Measurements from ENCODE around the gene AIF1L.

Gene AIF1L

DNA sequence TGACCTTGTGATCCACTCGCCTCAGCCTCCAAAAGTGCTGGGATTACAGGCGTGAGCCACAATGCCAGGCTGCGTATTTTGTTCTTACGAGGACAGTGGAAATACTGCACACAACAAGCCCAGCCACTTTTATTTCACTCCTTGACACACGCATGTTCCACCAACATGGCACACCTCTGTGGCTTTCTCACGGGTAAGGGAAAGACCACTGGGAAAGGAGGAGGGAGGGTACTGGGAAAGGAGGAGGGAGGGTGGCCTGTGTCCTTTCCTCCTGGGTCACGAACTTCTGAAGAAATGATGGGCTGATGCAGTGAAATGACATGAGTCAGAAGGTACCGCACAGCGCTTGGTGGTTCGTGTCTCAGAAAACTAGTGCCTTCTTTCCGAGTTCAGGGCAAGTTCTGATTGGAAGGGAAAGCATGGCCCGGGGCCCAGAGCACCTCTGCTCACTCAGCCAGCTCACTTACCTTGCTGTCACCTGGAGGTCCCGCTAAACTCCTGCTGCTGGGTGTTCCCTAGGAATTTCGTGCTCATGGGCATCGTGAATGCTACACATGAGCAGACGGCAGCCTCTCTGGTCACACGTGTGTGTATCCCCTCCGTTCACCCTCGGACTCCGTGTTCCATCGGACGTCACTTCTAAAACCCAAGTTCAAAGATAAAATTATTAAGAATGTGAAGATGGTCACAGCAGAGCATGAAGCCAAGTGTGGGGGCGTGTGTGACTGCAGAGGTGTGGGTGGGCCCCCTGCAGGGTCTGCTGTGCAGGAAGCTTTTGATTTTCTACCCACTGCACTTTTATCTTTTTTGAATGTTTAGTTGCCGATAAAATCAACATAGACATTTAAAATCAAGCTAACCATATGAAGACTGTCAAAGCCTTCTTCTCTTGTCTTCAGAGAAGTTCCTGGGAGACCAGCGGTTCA, 44.5 kb upstream of the AIF1L start:
- TF ChIP-seq, protein P1, sequence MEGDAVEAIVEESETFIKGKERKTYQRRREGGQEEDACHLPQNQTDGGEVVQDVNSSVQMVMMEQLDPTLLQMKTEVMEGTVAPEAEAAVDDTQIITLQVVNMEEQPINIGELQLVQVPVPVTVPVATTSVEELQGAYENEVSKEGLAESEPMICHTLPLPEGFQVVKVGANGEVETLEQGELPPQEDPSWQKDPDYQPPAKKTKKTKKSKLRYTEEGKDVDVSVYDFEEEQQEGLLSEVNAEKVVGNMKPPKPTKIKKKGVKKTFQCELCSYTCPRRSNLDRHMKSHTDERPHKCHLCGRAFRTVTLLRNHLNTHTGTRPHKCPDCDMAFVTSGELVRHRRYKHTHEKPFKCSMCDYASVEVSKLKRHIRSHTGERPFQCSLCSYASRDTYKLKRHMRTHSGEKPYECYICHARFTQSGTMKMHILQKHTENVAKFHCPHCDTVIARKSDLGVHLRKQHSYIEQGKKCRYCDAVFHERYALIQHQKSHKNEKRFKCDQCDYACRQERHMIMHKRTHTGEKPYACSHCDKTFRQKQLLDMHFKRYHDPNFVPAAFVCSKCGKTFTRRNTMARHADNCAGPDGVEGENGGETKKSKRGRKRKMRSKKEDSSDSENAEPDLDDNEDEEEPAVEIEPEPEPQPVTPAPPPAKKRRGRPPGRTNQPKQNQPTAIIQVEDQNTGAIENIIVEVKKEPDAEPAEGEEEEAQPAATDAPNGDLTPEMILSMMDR (IDR thresholded peaks at IDR 0.05): no peak

DNA sequence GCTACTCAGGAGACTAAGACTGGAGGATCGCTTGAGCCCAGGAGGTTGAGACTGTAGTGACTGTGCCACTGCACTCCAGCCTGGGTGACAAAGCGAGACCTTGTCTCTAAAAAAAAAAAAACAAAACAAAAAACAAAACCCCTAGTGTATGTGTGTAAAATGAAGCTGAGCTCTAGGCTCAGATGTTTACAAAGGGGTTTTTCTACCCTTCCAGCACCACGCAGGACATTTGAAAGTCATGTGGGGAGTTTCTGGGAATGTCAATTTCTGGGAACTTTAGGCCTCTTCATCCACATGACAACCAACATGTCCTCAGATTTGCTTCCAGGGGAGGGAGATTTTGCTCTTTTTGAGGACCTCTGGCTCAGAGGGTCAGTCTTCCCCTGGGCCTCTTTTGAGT, 42.4 kb upstream of the AIF1L start:
- TF ChIP-seq, protein P1 (IDR thresholded peaks at IDR 0.05): no peak

DNA sequence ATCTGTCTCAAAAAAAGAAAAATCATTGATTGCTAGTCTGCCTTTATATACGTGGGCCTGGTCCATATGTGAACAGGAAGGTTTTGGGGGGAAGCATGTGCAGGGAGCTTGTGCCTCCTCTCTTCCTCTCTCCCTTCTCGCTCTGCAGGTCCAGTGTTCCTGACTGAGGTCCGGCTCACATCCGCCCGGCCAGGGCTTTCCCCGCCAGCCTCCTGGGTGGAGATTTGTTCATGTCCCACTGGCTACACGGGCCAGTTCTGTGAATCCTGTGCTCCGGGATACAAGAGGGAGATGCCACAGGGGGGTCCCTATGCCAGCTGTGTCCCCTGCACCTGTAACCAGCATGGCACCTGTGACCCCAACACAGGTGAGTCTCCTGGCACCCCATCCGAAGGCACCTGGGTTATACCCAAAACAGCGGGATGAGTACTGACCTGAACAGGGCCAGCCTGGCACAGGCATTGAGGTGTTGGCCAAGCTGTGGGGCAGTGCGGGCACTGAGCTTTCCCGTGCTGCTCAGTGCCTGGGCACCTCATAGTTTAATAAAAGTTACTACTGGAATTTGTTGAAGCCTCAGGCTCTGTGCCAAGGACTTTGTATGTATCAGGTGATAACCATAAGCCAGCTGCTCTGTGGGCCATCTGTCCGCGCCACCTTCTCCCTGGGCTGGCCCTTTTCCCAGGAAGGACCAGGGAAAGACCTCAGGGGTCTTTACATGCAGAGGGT, 39.4 kb upstream of the AIF1L start:
- TF ChIP-seq, protein P1 (IDR thresholded peaks at IDR 0.05): no peak

DNA sequence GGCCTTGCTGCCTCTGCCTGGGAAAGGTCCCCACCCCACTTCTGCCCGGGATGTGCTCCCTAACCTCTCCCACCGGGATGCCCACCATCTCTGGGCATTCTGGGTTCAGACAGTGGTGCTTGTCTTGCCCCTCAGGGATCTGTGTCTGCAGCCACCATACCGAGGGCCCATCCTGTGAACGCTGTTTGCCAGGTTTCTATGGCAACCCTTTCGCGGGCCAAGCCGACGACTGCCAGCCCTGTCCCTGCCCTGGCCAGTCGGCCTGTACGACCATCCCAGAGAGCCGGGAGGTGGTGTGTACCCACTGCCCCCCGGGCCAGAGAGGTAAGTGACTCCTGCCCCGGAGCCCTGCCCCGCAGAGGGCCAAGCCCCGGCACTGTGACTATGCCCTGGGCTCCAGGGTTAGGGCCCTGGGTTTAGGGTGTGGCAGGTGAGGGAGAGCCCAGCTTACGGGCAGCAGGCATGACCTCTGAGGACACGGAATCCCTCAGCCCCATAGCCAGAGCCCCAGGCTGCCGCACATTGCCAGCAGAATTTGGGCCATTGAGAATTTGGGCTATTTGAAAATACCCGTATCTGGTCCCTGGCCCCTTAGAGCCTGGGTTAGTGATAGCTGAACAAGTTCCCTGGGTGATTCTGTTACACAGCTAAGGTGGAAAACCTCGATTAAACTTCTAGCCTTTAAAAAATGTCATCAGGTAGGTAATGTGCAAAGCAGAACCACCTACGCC, 35.3 kb upstream of the AIF1L start:
- TF ChIP-seq, protein P1 (IDR thresholded peaks at IDR 0.05): no peak

DNA sequence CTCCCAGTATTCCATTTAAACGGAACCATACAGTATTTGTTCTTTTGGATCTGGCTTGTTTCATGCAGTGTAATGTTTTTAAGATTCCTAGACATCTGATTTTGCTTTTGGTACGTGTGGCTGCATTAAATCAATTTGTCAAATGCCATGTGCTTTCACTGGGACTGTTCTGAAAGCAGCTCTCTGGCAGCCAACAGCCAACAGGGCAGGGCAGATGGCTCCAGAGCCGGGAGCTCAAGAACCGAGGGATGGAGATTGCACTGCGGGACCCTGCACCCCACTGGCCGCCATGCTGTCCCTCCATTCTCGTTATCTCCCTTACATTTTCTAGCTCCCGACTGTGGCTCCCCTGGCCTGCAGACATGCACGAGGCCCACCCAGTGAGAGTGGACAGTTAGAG, 33.4 kb upstream of the AIF1L start:
- TF ChIP-seq, protein P1 (IDR thresholded peaks at IDR 0.05): no peak

DNA sequence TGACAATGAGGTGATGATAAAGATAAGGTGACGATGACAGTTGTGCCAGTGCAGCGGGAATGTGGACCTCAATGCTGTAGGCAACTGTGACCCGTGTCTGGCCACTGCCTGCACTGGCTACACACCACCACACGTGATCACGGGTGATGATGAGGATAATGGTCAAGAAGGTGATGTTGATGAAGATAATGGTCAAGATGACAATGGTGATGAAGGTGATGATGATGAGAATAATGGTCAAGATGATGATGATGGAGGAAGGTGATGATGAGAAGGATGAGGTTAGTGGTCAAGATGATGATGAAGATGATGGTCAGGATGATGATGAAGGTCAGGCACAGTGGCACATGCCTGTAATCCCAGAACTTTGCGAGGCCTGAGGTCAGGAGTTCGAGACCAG, 30.7 kb upstream of the AIF1L start:
- TF ChIP-seq, protein P1 (IDR thresholded peaks at IDR 0.05): no peak

DNA sequence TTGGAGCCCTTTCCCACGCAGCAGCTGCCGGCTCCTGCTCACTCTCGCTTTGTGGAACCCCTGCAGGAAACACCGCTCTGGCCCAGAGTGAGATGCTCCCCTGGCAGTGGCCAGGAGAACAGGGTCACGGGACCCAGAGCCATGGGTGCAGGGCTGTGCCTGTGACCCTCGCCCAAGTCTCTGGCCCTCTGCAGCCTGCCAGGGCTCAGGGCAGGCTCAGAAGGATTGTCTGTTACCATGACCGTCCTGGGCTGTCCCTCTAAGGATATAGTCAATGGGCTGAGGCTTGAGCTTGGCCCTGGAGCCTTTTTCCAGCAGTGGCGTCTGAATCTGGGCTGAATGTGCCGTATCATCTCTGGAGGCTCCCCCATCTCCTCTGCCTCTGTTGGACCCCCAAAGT, 28.7 kb upstream of the AIF1L start:
- TF ChIP-seq, protein P1 (IDR thresholded peaks at IDR 0.05): no peak
